Transverse colon (tissue), 4 donors: ENCODE measurements around the gene TSPAN5. TPM values are rescaled to one million over a fixed set of nuclear protein-coding genes. Genes with fewer than 3 reads are reported as not detected.
A peak's percentile ranks its signal among the peaks of the same experiment; 100 is the strongest.

Experiments
- DNase-seq: peaks from one replicate; pipeline ENCODE4 v3.0.0-alpha.2; 2019
- H3K27ac ChIP-seq, 4 donors: fragments of 200-600 bp; sonication (generic); 2 replicates each; pipeline ENCODE4 v1.5.1; 2016 to 2018; ENCODE audit warnings: inconsistent platforms in 4 of 4
- H3K27me3 ChIP-seq: fragments of 200-600 bp; sonication (generic); 2 replicates; pipeline ENCODE4 v1.5.1; 2017; ENCODE audit warnings: inconsistent platforms
- H3K36me3 ChIP-seq, 4 donors: fragments of 200-600 bp; sonication (generic); 2 replicates each; pipeline ENCODE4 v1.5.1; 2017 to 2019; ENCODE audit warnings: inconsistent platforms in 4 of 4
- H3K4me1 ChIP-seq, 4 donors: fragments of 200-600 bp; sonication (generic); 2 replicates each; pipeline ENCODE4 v1.5.1; 2017 to 2020; ENCODE audit warnings: inconsistent platforms in 4 of 4
- H3K4me3 ChIP-seq, 4 donors: fragments of 200-600 bp; sonication (generic); 1 replicate in 1 of 4; 2 replicates in 3 of 4; pipeline versions ENCODE4 v1.5.1 to v1.6.1; 2017 to 2019; ENCODE audit warnings: inconsistent platforms in 4 of 4
- H3K9me3 ChIP-seq, 2 donors: fragments of 200-600 bp; sonication (generic); 2 replicates each; pipeline ENCODE4 v1.5.1; 2017 to 2019; ENCODE audit warnings: inconsistent platforms in 2 of 2
- CTCF ChIP-seq, 5 experiments: fragments of 200-600 bp in 3 of 5; fragments of 450-650 bp in 2 of 5; sonication (generic) in 3 of 5; IDR thresholded peaks; 1 replicate in 2 of 5; 2 replicates in 3 of 5; pipeline ENCODE4 v1.5.1; 2016 to 2017; ENCODE audit warnings: antibody characterized with exemption in 5 of 5, inconsistent platforms in 3 of 5, mild to moderate bottlenecking in 2 of 5, moderate library complexity in 1 of 5
- EP300 ChIP-seq: sonication (generic); formaldehyde crosslinking; IDR thresholded peaks from one replicate; pipeline ENCODE4 v1.6.1; 2017; ENCODE audit warnings: antibody characterized with exemption, low read depth
- POLR2A ChIP-seq: fragments of 450-650 bp; IDR thresholded peaks from one replicate; pipeline ENCODE4 v1.6.1; 2016; ENCODE audit warnings: antibody characterized with exemption, mild to moderate bottlenecking, moderate library complexity
- POLR2AphosphoS5 ChIP-seq, 3 donors: sonication (generic); formaldehyde crosslinking; IDR thresholded peaks; one replicate each; pipeline ENCODE4 v1.6.1; 2016; ENCODE audit warnings: antibody characterized with exemption in 3 of 3
- WGBS, 2 donors: methylation state at CpG; one replicate each; pipeline ENCODE4 v1.1.5; 2018; ENCODE audit warnings: low coverage in 1 of 2; 5-methylcytosine and 5-hydroxymethylcytosine counted together
- in situ Hi-C, 4 donors: fragments of 200-750 bp; cut with MboI; loops; one replicate each; pipeline versions ENCODE4 v1.15.0 to v1.15.1; 2017; ENCODE audit warnings: low sequenced_read_pairs in 3 of 4, low pct_ligation_motif_present in 1 of 4, low pct_unique_long_range_greater_than_20kb in 1 of 4
- intact Hi-C: fragments of 100-400 bp; cut with DNase I; formaldehyde crosslinking; loops from one replicate; pipeline ENCODE4 v1.15.1; 2023; ENCODE audit warnings: low total_unique reads
- total RNA-seq, 4 donors: library from RNA; depleted of rRNA; stranded (reverse); fragments of >200 nt; gene quantifications; one replicate each; pipeline ENCODE4 v1.1.0, GENCODE V29; 2016

The TSPAN5 gene
- total RNA-seq, 4 donors from 2014 or later: 1.1 to 9.6 (median 4.4) TPM

- intact Hi-C loops: no loop called here
- Histone ChIP-seq H3K27me3 (no peaks in the 10 kb centered on the region), H3K4me1 (peaks cover 0 to 3% (median 0%) of the 10 kb centered on the region in 4 donors), H3K27ac (no peak overlapping the region), H3K4me3 (no peak overlapping the region), H3K36me3 (no peaks in the 10 kb centered on the region), H3K9me3 (no peaks in the 10 kb centered on the region)
- in situ Hi-C loops: no loop called here
- no peak for DNase-seq
- WGBS, 2 donors: 69 to 70% methylated on average over 3 to 4 of the region's 4 CpGs
- TF ChIP-seq EP300 (no peak), POLR2A (no peak), CTCF (IDR thresholded peaks at IDR 0.05) (no peak), POLR2AphosphoS5 (IDR thresholded peaks at IDR 0.05) (no peak)
These were observed 165.1 kb downstream of the TSPAN5 start for GRCh38 chr4:98493296-98493695.

- peaks cover 0 to 3% (median 0%) of the 10 kb centered on the region in 4 donors for H3K4me1 ChIP-seq
- in situ Hi-C loops: no loop called here
- H3K27me3 ChIP-seq: no peaks in the 10 kb centered on the region
- intact Hi-C loops: no loop called here
- no peak for TF ChIP-seq POLR2AphosphoS5 (IDR thresholded peaks at IDR 0.05)
- TF ChIP-seq CTCF (IDR thresholded peaks at IDR 0.05): no peak
- no peak for TF ChIP-seq POLR2A
- no peak for TF ChIP-seq EP300
- H3K36me3 ChIP-seq: no peaks in the 10 kb centered on the region
- WGBS, 2 donors: 75 to 87% methylated on average over 6 to 7 of the region's 7 CpGs
- H3K4me3 ChIP-seq: no peak overlapping the region
- DNase-seq: no peak
- H3K27ac ChIP-seq: peak overlapping the region in 2 of 4 donors; percentile 20 to 26
- H3K9me3 ChIP-seq: no peaks in the 10 kb centered on the region
These were observed 166.4 kb downstream of the TSPAN5 start for GRCh38 chr4:98491899-98492559.

- TF ChIP-seq POLR2A (no peak), POLR2AphosphoS5 (IDR thresholded peaks at IDR 0.05) (no peak), CTCF (IDR thresholded peaks at IDR 0.05) (no peak), EP300 (no peak)
- DNase-seq: no peak
- WGBS, 2 donors: 90 to 100% methylated on average over 2 to 3 of the region's 3 CpGs
- no peak overlapping the region for H3K4me3 ChIP-seq
- no peaks in the 10 kb centered on the region for H3K36me3 ChIP-seq
- H3K27me3 ChIP-seq: no peaks in the 10 kb centered on the region
- no peaks in the 10 kb centered on the region for H3K9me3 ChIP-seq
- intact Hi-C loops (no loop called here), in situ Hi-C loops (no loop called here)
- no peaks in the 10 kb centered on the region for H3K4me1 ChIP-seq
- no peak overlapping the region for H3K27ac ChIP-seq
These were observed 168.2 kb downstream of the TSPAN5 start for GRCh38 chr4:98490251-98490650.

GRCh38 chr4:98485816-98486345 is 172.5 kb downstream of the TSPAN5 start:
- no peak overlapping the region for H3K4me3 ChIP-seq
- intact Hi-C loops: loop anchor here (10.0 kb wide), 1 partner anchor 169 kb away; the partner anchor contains the start of gene TSPAN5
- TF ChIP-seq CTCF (IDR thresholded peaks at IDR 0.05) (no peak), POLR2A (no peak), POLR2AphosphoS5 (IDR thresholded peaks at IDR 0.05) (no peak), EP300 (no peak)

More at GRCh38 chr4:98485816-98486345, 172.5 kb downstream of the TSPAN5 start:
- Histone ChIP-seq H3K9me3 (no peaks in the 10 kb centered on the region), H3K27ac (no peak overlapping the region), H3K27me3 (no peaks in the 10 kb centered on the region), H3K4me1 (no peaks in the 10 kb centered on the region), H3K36me3 (no peaks in the 10 kb centered on the region)
- in situ Hi-C loops: no loop called here
- DNase-seq: no peak
- 83 to 84% methylated on average over 5 to 7 of the region's 7 CpGs for WGBS, 2 donors
